HepG2 (cell line): ENCODE data around the gene BGN. TPM values are rescaled to one million over a fixed set of nuclear protein-coding genes. Genes with fewer than 3 reads are reported as not detected.

Experiments used
- ATAC-seq: fragments of 200-7000 bp; cut with Tn5 transposase; 3 replicates; pipeline ENCODE4 v1.9.1; 2020; ENCODE audit warnings: mild to moderate bottlenecking, moderate library complexity
- BruUV-seq: library from RNA; stranded (reverse); fragments of 400-500 nt; replicated peaks from 2 replicates; lab custom pipeline; 2021; lab: Mats Ljungman, UMichigan
- CTCF ChIA-PET: fragments of 300-600 bp; formaldehyde crosslinking; extraction: SDS; loops from one replicate; lab custom pipeline; 2021; ENCODE audit warnings: low total read pairs, inconsistent platforms, low intra/inter-chr PET ratio; lab: Yijun Ruan, JAX
- POLR2A ChIA-PET: fragments of 350-600 bp; sonication (Branson Sonifier 250); formaldehyde crosslinking; loops from one replicate; lab custom pipeline; 2020; ENCODE audit warnings: antibody characterized with exemption, inconsistent platforms; lab: Yijun Ruan, JAX
- DNase-seq: peaks from one replicate; pipeline ENCODE4 v3.0.0-alpha.2; 2015; ENCODE audit warnings: low spot score
- FAIRE-seq: peaks from 3 replicates; lab custom pipeline; 2011; peaks lifted over from hg19 to GRCh38; lab: Jason Lieb, UNC
- H2AFZ ChIP-seq: one replicate; pipeline ENCODE4 v1.6.1; 2011; ENCODE audit warnings: low read length, inconsistent platforms
- H3K27ac ChIP-seq: fragments of 300-600 bp; 3 replicates; pipeline ENCODE4 v1.8.0; 2011; ENCODE audit warnings: mixed run types, mild to moderate bottlenecking, mixed read lengths, low read length, inconsistent platforms; ENCODE audit not compliant: insufficient read depth; ENCODE audit errors: extremely low read length
- H3K27me3 ChIP-seq, 2 experiments: fragments of 200-600 bp in 1 of 2; 2 replicates in 1 of 2; 3 replicates in 1 of 2; pipeline versions ENCODE4 v1.6.0 to v1.8.0; 2011; ENCODE audit warnings: low read length in 2 of 2, mild to moderate bottlenecking in 2 of 2, moderate library complexity in 2 of 2, inconsistent platforms in 1 of 2; ENCODE audit not compliant: insufficient read depth in 2 of 2, control insufficient read depth in 1 of 2
- H3K36me3 ChIP-seq, 2 experiments: fragments of 200-600 bp in 1 of 2; replicated peaks in 1 of 2; 2 replicates in 1 of 2; 3 replicates in 1 of 2; pipeline versions ENCODE4 v1.5.1 to v1.8.0; 2011; ENCODE audit warnings: low read length in 2 of 2, inconsistent platforms in 1 of 2; ENCODE audit not compliant: insufficient read depth in 2 of 2, control insufficient read depth in 1 of 2
- H3K4me1 ChIP-seq: 2 replicates; pipeline ENCODE4 v1.5.1; 2012; ENCODE audit warnings: low read length, inconsistent platforms; ENCODE audit not compliant: insufficient read depth
- H3K4me2 ChIP-seq: 2 replicates; pipeline ENCODE4 v1.6.0; 2011; ENCODE audit warnings: low read depth, low read length, inconsistent platforms
- H3K4me3 ChIP-seq, 3 experiments: fragments of 200-600 bp in 1 of 3; sonication (generic), shearing (Covaris generic) in 1 of 3; replicated peaks in 1 of 3; 2 replicates each; pipeline ENCODE4 v1.5.1; 2011 to 2016; ENCODE audit warnings: low read length in 3 of 3, inconsistent platforms in 2 of 3, low read depth in 2 of 3, mild to moderate bottlenecking in 2 of 3, control low read depth in 1 of 3, mixed read lengths in 1 of 3; ENCODE audit not compliant: insufficient read depth in 1 of 3
- H3K79me2 ChIP-seq: one replicate; pipeline ENCODE4 v1.6.1; 2011; ENCODE audit warnings: low read length, inconsistent platforms; ENCODE audit not compliant: insufficient read depth
- H3K9ac ChIP-seq: 2 replicates; pipeline ENCODE4 v1.6.0; 2011; ENCODE audit warnings: mild to moderate bottlenecking, low read depth, low read length, inconsistent platforms; ENCODE audit not compliant: insufficient read depth
- H3K9me3 ChIP-seq: 2 replicates; pipeline ENCODE4 v1.5.1; 2012; ENCODE audit warnings: mild to moderate bottlenecking, low read length
- H4K20me1 ChIP-seq: 2 replicates; pipeline ENCODE4 v1.6.0; 2011; ENCODE audit warnings: inconsistent platforms, mild to moderate bottlenecking, low read length, moderate library complexity; ENCODE audit not compliant: insufficient read depth
- DR1 ChIP-seq: sonication (generic); formaldehyde crosslinking; IDR thresholded peaks from 2 replicates; pipeline ENCODE4 v1.8.0; 2021; ENCODE audit warnings: mild to moderate bottlenecking, missing genetic modification reagents, inconsistent platforms
- JARID2 ChIP-seq: sonication (generic); formaldehyde crosslinking; IDR thresholded peaks from 2 replicates; pipeline ENCODE4 v1.8.1; 2023; ENCODE audit warnings: missing genetic modification reagents, inconsistent platforms; ENCODE audit not compliant: insufficient replicate concordance
- JUN ChIP-seq: sonication (generic); formaldehyde crosslinking; IDR thresholded peaks from 2 replicates; pipeline ENCODE4 v1.4.0; 2020; ENCODE audit warnings: mild to moderate bottlenecking, missing genetic modification reagents
- YEATS2 ChIP-seq: sonication (generic); formaldehyde crosslinking; IDR thresholded peaks from 2 replicates; pipeline ENCODE4 v1.4.0; 2020; ENCODE audit warnings: missing genetic modification reagents, borderline replicate concordance
- ZMYM4 ChIP-seq: sonication (generic); formaldehyde crosslinking; IDR thresholded peaks from 2 replicates; pipeline ENCODE4 v1.8.1; 2023; ENCODE audit warnings: mild to moderate bottlenecking, missing genetic modification reagents
- ZNF432 ChIP-seq: sonication (generic); formaldehyde crosslinking; IDR thresholded peaks from 2 replicates; pipeline ENCODE4 v1.5.0; 2020; ENCODE audit warnings: missing genetic modification reagents, mild to moderate bottlenecking, borderline replicate concordance
- ZNF549 ChIP-seq: sonication (generic); formaldehyde crosslinking; IDR thresholded peaks from 2 replicates; pipeline ENCODE4 v1.5.0; 2020; ENCODE audit warnings: missing genetic modification reagents
- WGBS: methylation state at CpG from one replicate; pipeline ENCODE4 v1.1.6; 2017; ENCODE audit warnings: low lambda C conversion rate; 5-methylcytosine and 5-hydroxymethylcytosine counted together
- in situ Hi-C: cut with HindIII; loops from 2 replicates; pipeline ENCODE4 v1.10.0; 2017; ENCODE audit warnings: low pct_unique_long_range_greater_than_20kb; ENCODE audit not compliant: extremely low pct_ligation_motif_present
- intact Hi-C: fragments of 100-400 bp; cut with micrococcal nuclease; formaldehyde crosslinking; loops from one replicate; pipeline ENCODE4 v1.10.0; 2022; ENCODE audit not compliant: unreplicated experiment
- polyA plus RNA-seq, 8 experiments: library from polyadenylated mRNA; depleted of rRNA in 3 of 8; stranded (reverse) in 7 of 8; unstranded in 1 of 8; fragments of >200 nt; fragmentation: Illumina TruSeq in 4 of 8; extraction: Trizol in 4 of 8; gene quantifications; 2 replicates each; pipeline versions ENCODE4 v1.2.1 to v1.2.3, GENCODE V29; 2011 to 2016; ENCODE audit warnings: low read depth in 4 of 8, missing spikeins in 1 of 8, mixed read lengths in 1 of 8; ENCODE audit not compliant: insufficient read depth in 1 of 8
- total RNA-seq, 5 experiments: library from RNA; depleted of rRNA; stranded (reverse); fragments of >200 nt; fragmentation: Illumina TruSeq; extraction: Trizol; gene quantifications; 2 replicates each; pipeline ENCODE4 v1.2.3, GENCODE V29; 2016; ENCODE audit warnings: low read depth in 1 of 5
- TF ChIP-seq, protein P1 (sequence below): sonication (generic); formaldehyde crosslinking; IDR thresholded peaks from 2 replicates; pipeline ENCODE4 v1.4.0; 2020; ENCODE audit warnings: missing genetic modification reagents, mild to moderate bottlenecking, borderline replicate concordance
- TF ChIP-seq, protein P2 (sequence below): sonication (generic); formaldehyde crosslinking; IDR thresholded peaks from 2 replicates; pipeline ENCODE4 v1.5.0; 2020; ENCODE audit warnings: missing genetic modification reagents
- TF ChIP-seq, protein P3 (sequence below): sonication (generic); formaldehyde crosslinking; IDR thresholded peaks from 2 replicates; pipeline ENCODE4 v1.4.0; 2020; ENCODE audit warnings: mild to moderate bottlenecking, low read depth, missing genetic modification reagents

The BGN gene
- total and polyA plus RNA-seq, 2 of the 13 experiments (the other 11 are each of a cell fraction or from before 2014, with no cell fraction given): 0.18 to 0.63 TPM

DNA sequence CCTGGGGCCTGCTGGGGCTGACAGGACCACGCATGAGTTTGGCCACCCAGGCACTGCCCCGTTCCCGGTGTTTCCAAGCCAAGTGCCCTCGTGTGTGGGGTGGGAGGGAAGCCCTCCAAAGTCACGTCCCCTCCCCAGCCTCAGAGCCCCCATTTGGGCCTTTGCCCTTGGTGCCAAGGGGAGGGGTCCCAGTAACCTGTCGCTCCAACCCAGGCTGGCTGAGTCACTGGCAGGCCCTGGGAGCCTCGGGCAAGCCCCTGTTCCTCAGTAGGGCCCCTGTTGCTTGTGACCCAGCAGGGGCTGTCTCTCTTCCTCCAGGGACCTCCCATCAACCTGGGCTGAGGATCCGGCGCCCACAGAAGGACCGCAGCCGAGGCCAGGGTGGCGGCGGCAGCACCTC, 13.7 kb upstream of the BGN start:
- no peaks in the 10 kb centered on the region for H3K36me3 ChIP-seq
- ATAC-seq (no peak), FAIRE-seq (no peak), DNase-seq (no peak)
- POLR2A ChIA-PET: no interaction called here
- H3K4me1 ChIP-seq: peaks cover 32% of the 10 kb centered on the region
- H2AFZ ChIP-seq: no peak overlapping the region
- H3K4me2 ChIP-seq: no peak overlapping the region
- no peaks in the 10 kb centered on the region for H4K20me1 ChIP-seq
- H3K9me3 ChIP-seq: no peaks in the 10 kb centered on the region
- no TSS peak for BruUV-seq
- no peaks in the 10 kb centered on the region for H3K79me2 ChIP-seq
- H3K9ac ChIP-seq: no peak overlapping the region
- peaks cover 5 to 6% of the 10 kb centered on the region in 2 experiments; a peak in 2 of 5 replicates for H3K27me3 ChIP-seq
- H3K27ac ChIP-seq: no peak overlapping the region
- in situ Hi-C loops (no loop called here), intact Hi-C loops (no loop called here)
- no CpG with 5 or more reads among the region's 13 CpGs for WGBS
- no peak for TF ChIP-seq JUN (CRISPR knock-in tag)
- TF ChIP-seq JARID2: no peak
- TF ChIP-seq, protein P1, sequence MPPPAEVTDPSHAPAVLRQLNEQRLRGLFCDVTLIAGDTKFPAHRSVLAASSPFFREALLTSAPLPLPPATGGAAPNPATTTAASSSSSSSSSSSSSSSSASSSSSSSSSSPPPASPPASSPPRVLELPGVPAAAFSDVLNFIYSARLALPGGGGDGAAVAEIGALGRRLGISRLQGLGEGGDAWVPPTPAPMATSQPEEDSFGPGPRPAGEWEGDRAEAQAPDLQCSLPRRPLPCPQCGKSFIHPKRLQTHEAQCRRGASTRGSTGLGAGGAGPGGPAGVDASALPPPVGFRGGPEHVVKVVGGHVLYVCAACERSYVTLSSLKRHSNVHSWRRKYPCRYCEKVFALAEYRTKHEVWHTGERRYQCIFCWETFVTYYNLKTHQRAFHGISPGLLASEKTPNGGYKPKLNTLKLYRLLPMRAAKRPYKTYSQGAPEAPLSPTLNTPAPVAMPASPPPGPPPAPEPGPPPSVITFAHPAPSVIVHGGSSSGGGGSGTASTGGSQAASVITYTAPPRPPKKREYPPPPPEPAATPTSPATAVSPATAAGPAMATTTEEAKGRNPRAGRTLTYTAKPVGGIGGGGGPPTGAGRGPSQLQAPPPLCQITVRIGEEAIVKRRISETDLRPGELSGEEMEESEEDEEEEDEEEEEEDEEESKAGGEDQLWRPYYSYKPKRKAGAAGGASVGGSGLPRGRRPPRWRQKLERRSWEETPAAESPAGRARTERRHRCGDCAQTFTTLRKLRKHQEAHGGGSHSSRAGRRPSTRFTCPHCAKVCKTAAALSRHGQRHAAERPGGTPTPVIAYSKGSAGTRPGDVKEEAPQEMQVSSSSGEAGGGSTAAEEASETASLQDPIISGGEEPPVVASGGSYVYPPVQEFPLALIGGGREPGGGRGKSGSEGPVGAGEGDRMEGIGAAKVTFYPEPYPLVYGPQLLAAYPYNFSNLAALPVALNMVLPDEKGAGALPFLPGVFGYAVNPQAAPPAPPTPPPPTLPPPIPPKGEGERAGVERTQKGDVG: no peak
- TF ChIP-seq ZMYM4: no peak
- no peak for TF ChIP-seq ZNF549
- TF ChIP-seq DR1 (CRISPR knock-in tag): no peak
- TF ChIP-seq, protein P2, sequence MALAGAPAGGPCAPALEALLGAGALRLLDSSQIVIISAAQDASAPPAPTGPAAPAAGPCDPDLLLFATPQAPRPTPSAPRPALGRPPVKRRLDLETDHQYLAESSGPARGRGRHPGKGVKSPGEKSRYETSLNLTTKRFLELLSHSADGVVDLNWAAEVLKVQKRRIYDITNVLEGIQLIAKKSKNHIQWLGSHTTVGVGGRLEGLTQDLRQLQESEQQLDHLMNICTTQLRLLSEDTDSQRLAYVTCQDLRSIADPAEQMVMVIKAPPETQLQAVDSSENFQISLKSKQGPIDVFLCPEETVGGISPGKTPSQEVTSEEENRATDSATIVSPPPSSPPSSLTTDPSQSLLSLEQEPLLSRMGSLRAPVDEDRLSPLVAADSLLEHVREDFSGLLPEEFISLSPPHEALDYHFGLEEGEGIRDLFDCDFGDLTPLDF (CRISPR knock-in tag): no peak
- no peak for TF ChIP-seq YEATS2 (CRISPR knock-in tag)
- no peak for TF ChIP-seq ZNF432 (CRISPR knock-in tag)
- TF ChIP-seq, protein P3, sequence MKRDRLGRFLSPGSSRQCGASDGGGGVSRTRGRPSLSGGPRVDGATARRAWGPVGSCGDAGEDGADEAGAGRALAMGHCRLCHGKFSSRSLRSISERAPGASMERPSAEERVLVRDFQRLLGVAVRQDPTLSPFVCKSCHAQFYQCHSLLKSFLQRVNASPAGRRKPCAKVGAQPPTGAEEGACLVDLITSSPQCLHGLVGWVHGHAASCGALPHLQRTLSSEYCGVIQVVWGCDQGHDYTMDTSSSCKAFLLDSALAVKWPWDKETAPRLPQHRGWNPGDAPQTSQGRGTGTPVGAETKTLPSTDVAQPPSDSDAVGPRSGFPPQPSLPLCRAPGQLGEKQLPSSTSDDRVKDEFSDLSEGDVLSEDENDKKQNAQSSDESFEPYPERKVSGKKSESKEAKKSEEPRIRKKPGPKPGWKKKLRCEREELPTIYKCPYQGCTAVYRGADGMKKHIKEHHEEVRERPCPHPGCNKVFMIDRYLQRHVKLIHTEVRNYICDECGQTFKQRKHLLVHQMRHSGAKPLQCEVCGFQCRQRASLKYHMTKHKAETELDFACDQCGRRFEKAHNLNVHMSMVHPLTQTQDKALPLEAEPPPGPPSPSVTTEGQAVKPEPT (CRISPR knock-in tag): no peak
- H3K4me3 ChIP-seq: no peak overlapping the region
- CTCF ChIA-PET: no interaction called here
